ENCODE data around the gene GULP1.

DNA sequence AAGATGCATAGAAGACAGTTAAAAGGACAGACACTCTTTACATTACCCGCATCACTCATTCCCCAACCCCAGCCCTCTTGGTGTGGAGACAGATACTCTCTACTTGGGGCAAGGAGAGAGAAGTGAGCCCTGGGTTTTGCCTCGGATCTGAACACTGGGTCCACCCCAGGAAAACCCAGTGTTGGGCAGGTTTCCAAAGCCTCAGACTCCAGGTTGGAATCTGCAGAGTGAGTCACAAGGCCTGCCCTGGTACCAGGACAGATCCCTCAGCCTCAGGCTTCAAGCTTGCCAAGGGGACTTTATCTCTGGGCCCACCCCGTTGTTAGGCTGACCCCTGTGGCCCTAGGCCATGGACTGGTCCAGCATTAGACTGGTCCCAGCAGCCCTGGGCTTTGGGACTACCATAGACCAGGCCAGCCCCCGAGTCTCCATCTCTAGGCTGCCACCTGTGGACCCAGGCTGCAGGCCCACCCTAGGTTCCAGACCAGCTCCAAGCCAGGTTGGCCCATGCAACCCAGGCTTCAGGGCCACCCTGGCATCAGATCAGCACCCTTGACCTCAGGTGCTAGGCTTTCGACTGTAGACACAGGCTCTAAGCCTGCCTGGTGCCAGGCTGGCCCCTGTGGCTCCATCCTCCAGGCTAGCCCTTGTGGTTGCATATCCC is 112.8 kb downstream of the GULP1 start:
- TF ChIP-seq, protein P1, sequence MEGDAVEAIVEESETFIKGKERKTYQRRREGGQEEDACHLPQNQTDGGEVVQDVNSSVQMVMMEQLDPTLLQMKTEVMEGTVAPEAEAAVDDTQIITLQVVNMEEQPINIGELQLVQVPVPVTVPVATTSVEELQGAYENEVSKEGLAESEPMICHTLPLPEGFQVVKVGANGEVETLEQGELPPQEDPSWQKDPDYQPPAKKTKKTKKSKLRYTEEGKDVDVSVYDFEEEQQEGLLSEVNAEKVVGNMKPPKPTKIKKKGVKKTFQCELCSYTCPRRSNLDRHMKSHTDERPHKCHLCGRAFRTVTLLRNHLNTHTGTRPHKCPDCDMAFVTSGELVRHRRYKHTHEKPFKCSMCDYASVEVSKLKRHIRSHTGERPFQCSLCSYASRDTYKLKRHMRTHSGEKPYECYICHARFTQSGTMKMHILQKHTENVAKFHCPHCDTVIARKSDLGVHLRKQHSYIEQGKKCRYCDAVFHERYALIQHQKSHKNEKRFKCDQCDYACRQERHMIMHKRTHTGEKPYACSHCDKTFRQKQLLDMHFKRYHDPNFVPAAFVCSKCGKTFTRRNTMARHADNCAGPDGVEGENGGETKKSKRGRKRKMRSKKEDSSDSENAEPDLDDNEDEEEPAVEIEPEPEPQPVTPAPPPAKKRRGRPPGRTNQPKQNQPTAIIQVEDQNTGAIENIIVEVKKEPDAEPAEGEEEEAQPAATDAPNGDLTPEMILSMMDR (IDR thresholded peaks at IDR 0.05; ENCODE audit: poor library complexity, severe bottlenecking): no peak
- TF ChIP-seq POLR2AphosphoS5 (IDR thresholded peaks at IDR 0.05) (no peak), RAD21 (conservative IDR thresholded peaks at IDR 0.05) (no peak)

All from neural cell (in vitro differentiated cells).